Globus pallidus (tissue), 1 donor: ENCODE results near the gene PAX2.

Experiments used
- DNase-seq: peaks from one replicate; pipeline ENCODE4 v3.0.0-alpha.2; 2015; ENCODE audit warnings: low spot score

PAX2 gene

DNA sequence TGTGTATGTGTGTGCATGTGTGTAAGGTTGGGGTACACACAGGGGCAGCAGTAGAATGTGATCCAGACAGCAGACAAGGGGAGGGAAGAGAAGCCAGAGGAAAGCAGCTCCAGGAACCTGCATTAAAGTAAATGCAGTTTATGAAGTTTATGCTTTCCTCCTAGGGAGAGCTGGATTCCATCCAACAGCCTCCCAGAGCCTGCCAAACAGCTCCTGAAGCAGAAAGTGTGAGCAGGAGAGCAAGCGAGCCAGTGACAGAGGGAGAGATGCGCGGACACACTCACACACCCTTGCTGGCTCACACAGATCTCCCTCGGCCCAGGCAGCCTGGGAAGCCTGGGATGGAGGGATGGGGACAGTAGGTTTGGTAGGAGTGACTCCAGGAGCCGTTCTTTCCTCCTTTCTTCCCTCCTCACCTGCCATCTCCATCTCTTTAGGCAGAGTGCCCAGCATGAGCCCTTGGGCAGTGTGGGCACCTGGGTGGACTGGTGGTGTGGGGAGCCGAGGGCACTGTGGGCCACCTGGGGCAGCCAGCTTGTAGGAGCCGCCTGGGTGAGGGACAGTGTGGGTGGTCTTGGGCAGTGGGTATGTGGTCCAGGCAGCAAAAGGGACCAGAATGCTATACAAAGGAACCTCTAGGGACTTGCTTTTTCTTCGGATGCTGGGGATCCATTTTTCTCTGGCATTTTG is 46.1 kb downstream of the PAX2 start:
- DNase-seq: no peak

DNA sequence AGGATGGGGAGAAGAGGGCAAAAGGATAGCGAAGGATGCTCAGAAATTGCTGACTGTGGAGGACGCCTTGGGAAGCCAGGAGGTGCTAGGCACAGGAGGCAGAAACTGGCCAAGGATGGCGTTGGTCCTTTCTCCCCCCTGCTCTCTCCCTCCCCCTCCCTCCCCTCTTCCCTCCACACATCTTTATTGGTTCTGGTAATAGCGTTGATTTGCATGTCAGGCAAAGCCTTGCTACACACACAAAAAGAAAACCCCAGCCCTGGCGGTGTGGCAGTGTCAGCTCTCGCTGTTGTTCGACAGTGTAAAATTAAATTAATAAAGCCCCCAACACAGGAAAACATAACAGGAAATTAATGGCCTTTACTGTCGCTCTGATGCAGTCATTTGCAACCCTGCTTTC is 47.2 kb downstream of the PAX2 start:
- no peak for DNase-seq

DNA sequence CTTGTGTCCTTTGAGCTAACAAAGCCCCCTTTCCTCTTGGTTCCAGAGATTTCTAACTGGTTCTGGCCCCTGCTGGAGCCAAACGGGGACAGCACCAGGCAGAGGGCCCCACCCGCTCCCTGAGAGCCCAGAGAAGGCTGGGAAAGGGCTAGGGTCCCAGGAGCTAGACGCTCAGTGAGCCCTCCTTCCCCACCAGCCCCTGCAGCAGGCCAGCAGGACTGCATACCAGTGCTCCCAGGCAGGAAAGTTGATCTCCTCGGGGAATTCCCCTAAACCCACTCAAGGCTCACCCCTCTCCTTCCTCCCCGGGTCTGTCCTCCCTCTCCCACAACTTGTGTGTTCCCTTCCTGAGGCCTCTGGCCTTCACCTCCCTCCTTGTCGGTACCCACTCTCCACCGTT is 47.7 kb downstream of the PAX2 start:
- no peak for DNase-seq

DNA sequence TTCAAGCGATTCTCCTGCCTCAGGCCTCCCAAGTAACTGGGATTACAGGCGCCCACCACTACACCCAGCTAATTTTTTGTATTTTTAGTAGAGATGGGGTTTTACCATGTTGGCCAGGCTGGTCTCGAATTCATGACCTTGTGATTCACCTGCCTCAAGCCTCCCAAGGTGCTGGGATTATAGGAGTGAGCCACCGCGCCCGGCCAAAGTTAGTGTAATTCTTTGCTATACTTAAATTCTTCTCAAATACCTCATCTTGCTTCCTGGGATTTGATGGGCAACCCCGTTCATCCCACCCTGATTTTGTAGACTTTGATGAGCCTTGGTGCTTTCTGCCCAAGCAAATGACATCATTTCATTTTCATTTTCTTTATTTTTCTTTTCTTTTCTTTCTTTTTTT is 54.5 kb downstream of the PAX2 start:
- no peak for DNase-seq

DNA sequence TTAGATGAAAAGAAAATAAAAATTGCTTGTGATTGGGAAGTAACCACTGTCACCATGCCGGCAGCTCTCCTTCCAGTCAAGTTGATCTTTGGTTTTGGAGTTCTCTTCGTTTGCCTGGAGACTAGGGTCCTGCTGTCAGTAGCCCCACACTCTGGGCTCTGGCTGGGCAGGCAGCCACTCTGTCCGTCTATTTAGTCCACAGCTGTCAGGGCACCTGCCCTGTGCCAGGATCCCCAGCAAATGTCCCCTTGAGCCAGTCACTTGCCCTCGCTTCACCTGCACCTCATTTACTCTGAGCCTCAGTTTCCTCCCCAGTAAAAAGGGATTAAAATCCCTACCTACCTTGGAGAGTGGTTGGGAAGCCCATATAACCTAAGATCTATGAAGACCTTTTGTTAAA is 55.5 kb downstream of the PAX2 start:
- no peak for DNase-seq

DNA sequence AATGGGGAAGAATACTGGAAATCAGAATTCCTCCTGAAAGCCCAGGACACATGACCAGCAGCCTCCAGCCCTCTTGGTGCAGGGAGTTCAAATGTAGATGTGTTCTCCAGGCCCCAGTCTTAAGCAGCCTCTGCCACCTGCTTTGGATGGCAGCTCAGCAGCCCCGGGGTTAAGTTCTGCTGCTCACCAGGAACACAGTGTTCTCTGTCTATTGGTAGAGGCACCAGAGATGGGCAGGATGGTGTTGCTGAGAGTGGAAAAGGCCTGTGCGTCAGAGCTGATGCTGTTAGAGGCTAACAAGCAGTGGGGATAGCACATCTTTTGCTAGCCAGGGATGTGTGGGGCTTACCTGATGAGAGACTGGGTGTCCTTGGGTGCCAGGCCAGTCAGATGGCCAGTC is 56.8 kb downstream of the PAX2 start:
- DNase-seq: no peak

DNA sequence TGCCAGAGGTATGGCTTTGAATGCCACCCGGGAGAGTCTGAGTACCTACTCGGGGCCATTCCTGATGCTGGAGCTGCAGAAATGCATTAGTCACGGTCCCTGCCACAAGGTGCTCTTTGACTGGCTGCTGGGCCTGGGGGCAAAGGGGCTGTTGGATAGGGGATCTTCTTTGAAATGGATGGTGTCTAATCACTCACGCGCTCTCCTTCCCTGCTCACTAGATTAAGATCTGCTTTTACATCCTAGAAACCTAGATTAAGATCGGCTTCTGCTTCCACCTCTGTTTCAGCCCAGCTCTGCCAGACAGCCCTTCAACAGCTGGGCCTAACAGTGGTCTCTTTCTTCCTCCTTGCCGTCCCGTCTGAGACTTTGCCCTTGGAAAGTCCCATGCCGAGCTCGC is 57.2 kb downstream of the PAX2 start:
- DNase-seq: no peak

DNA sequence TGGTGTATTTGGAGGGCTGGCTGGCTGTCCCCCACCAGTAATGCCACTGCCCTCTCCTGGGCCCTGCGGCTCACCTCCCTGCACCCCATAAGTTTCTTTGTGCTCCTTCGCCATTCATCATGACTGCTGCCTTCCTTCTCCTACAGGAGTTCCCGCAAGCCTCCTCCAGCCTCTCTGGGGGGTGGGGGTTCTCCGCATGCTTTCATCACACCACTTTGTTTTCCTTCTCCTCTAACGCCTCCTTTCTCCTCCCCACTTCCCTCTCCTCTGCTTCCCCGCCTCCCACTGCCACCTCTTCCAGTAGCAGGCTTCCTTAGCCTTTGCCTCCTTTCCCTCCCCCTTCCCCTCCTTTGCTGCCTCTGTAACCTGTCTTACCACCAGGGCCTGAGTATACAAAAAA is 58.1 kb downstream of the PAX2 start:
- no peak for DNase-seq

DNA sequence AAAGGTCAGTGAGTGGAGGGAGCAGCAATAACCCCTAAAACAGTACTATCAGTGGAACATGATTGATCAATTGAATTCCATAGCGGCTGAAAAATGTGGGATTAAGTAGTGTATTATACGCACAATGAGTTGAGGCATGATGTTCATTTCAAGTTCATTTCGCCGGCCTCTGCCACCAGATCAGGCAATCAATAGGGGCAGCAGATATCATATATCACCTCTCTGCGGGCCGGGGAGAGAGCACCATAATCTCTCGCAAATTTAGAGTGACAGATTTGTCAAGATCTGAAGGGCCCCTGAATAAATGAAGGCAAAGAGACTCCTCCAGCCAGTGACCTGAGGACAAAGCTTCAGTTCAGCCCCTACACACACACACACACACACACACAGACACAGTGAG is 58.5 kb downstream of the PAX2 start:
- DNase-seq: no peak

DNA sequence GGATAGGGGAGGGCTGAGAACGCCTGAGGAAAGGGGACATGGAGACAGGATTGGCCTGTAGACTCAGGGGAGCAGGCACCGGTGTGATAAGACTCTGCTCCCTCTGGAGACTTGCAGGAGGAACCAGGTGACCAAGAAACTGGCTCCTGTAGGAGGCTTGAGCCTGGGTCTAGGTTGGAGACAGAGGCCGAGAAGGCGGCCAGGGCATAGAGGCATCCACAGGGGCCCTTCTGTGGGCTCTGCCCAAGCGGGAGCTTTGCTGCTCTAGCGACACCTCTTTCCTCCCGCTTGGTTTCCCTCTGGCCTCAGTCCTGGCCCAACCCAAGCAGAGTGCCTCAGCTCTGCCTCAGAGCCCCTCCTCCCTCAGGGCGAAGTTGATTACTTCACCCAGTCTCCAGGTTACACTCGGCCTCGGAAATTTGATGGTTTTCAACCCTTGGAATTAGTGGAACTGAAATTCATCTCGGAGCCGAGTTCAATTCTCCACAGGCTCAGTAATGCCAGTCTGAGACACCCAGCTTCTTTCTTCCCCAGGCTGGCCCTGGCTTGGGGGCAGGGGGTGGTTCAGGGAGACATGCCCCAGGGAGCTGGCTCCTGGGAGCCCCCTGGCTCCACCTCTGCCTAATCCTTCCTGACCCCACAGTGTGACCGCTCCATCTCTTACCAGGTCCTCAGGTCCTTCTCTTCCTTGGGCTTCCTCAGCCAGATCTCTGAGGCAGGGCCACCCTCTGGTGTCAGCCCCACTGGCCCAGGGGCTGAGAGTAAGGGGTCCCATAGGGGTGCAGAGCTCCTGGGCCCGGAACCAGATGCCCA is 60.4 kb downstream of the PAX2 start:
- no peak for DNase-seq

DNA sequence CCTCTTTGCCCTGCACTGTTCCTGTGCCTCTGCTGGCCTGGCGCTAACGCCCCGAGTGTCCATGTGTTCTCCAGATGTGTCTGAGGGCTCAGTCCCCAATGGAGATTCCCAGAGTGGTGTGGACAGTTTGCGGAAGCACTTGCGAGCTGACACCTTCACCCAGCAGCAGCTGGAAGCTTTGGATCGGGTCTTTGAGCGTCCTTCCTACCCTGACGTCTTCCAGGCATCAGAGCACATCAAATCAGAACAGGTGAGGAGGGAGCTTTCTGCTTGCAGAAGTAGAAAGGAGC is 60.9 kb downstream of the PAX2 start:
- no peak for DNase-seq

DNA sequence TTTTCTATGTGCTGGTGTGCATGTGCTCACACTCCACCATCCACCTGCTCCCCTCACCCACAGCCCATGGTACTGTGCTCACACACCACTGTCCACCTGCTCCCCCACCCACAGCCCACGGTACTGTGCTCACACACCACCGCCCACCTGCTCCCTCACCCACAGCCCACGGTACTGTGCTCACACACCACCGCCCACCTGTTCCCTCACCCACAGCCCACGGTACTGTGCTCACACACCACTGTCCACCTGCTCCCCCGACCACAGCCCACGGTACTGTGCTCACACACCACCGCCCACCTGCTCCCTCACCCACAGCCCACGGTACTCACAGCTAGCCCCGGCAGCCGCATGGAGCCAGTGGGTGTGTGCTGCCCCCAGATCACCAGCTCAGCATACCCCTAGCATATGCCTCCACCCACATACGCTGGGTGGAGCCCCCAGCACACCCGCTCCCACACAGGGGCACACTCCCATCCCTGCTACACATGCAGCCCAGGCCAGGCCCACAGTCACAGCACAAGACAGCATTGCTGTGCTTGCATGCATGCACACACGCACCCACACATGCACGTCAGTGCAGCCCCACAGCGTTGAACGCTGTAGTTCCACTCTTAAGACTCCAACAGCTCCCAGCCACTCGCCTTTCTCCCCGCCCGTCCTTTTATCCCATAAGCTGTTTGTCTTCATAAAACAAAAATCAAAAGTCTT is 62.0 kb downstream of the PAX2 start:
- DNase-seq: no peak

DNA sequence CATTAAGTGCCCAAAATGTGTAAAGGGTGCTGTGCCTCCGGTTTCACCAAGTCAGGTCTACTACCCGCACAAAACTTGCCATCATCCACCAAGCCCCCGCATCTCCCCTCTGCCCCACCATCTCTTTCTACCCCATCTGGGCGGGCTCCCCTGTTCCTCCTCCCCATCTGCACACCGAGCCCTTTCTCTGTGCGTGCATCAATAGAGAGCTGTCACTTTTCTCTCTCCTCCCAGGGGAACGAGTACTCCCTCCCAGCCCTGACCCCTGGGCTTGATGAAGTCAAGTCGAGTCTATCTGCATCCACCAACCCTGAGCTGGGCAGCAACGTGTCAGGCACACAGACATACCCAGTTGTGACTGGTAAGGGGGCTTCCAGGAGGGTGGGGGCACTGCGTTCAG is 63.5 kb downstream of the PAX2 start:
- DNase-seq: no peak

DNA sequence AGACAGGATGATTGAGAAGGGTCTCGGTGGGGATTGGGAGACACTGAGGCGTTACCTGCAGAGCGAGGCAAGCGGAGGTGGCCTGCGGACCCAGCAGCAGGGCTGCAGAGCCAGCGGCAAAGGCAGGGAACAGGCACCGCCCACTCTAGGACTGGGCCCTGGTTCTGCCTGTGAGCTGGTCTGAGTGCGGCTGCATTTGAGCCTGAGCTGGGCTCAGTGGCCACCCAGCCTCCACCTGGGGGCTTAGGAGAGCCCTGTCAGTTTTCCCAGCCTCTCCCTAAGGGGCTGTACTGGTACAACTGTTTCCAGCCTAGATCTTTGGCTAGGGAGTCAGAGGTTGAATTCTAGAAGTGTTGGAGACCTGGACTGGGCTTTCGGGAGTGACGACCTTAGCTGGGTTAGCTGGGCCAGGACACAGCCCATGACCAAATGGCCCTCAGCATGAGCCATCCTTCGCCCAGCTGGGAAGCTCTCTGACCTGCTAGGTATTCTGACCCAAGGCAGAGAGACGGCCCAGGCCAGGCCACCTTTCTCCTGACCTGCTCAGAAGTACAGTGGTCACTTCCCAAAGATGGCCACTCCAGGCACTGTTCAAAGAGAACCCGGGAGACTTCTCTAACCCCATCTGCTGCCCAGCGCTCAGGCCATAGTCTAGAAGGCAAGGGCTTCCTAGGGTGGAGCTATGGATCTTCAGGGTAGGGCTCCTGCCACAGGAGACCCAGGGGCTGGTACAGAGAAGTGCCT is 64.9 kb downstream of the PAX2 start:
- DNase-seq: no peak

DNA sequence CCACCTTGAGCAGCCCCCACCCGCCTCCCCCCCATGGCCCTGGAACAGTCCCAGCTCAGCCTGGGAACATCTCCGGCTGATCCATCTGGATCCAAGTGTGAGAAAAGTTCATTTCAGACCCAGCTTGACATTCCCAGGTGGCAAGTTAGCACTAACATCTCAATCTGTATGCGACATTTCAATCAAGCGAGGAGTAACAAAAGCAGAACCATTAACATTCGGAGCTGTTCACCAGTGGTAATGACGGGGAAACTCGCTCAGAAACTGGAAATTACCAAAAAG is 65.4 kb downstream of the PAX2 start:
- no peak for DNase-seq

DNA sequence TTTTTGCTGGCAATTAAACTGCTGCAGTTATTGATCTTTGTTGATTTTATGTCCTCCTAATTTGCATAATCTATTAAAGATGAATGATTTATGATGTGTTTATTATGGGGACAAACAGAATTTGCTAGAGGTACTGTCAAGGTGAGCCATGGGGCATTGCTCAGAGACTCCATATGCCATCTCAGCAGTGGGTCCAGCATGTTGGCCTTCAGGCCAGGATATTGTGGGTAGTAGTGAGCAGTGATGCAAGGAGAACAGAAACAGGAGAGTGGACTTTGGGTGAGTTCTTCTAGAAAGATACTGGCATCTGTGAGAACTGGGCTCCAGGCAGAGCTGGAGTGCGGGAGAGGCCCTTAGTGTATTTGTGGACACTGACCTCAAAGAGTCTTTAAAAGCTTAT is 65.9 kb downstream of the PAX2 start:
- no peak for DNase-seq

DNA sequence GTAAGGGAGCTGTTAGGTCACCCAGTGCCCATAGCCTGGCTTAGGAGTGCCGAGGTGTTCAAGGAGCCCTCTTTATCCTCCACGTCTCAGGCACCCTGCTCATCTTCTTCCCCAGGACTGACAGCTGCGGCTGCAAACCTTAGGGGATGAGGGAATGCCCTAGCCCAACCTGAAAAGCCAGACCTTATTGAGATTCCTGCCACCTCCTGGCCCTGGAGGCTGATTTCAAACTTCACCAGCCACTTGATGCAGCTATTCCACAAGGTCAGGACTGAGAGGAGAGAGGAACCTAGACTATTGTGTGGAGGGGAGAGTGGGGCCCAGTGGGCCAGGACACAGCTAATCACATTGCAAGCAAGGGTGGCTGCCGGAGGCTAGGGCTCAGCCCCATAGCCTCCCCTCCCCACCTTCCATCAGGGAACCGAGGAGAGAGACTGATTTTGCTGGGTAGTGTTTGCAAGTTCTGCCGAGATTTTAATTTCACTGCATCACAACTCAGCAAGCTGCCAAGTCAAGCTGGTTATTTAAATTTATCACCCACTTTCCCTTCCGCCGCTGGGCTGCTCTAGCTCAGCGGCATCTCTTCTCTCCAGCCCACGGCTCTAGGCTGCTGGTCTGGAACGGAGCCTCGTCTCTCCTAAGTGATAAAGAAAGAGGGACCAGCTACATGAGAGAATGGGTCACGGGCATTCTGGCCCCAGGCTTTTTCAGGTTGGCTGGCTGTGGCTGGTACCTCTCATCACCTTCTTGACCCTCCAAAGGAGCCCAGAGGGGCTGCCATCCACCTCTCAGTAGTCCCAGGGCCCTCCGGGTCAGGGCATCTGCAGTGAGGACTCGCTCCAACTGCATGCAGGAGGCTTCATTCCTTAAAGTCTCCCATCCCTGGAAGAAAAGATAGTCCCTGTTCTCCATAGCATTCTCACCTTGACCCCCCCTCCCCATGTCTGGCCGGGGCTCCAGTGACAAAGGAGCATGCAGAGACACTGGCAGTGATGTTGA is 66.7 kb downstream of the PAX2 start:
- DNase-seq: no peak

DNA sequence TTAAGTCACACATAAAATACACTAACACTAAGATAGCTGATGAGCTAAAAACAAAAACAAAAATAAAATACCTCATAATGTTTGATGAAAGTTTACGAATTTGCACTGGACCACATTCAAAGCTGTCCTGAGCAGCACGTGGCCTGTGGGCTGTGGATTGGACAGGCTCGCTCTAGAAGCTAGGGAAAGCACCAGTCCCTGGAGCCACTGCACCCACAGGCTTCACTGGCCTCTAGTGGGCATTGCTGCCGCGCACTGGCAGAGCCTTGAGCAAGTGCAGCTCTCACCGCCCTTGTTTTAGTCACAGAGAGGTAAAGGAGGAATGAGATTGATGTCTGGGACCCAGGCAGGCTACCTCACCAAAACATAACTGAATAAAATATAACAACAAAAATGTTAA is 67.6 kb downstream of the PAX2 start:
- no peak for DNase-seq

DNA sequence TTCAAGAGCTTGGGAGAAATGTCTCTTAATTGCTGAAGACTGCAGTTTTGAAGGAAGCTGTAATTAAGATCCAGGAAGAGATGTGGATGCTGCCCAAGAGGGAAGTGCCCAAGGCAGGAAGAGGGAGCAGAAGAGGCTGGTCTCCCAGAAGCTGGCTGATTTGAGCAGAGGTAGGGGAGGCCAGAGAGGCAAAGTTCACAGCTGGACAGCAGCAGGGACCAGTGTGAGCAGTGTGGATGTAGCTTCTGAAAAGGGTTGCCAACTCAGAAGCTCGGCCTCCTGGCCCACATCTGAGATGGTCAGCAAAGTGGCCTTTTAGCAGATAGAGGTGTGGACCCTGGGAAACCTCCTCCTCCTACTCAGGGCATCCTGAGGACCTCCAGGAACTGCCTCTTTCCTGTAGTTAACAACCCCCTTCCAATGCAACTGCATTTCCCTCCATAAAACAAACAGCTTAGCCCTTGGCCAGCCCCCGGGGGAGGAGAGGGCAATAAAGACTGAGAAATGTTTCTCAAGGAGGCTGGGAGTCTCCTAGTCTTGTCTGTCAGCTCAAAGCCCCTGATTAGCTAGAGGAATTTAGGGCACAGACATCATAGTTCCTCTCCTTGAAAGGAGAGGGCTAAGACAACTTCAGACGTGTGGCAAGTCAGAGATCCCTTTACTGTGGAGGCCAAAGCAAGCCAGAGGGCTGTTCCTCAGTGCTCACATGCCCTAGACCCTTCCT is 69.5 kb downstream of the PAX2 start:
- DNase-seq: no peak

DNA sequence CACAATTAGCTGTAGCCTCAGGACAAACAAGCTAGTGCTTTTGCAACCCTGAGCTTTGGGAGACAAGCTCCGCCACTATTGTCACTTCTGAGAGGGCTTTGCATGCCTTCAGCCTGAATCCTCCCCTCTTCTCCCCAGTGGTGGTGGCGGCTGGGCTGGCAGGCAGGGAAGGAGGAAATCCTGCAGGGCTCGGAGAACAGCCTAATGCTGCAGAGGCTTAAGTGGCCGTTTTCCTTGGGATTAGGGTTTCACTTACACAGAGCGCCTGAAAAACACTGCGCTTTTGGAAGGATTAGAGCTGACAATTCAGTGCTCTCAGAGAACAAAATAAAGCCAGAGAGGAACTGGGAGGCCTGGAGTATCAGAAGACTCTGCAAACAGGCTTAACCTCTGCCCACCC is 71.3 kb downstream of the PAX2 start:
- no peak for DNase-seq

DNA sequence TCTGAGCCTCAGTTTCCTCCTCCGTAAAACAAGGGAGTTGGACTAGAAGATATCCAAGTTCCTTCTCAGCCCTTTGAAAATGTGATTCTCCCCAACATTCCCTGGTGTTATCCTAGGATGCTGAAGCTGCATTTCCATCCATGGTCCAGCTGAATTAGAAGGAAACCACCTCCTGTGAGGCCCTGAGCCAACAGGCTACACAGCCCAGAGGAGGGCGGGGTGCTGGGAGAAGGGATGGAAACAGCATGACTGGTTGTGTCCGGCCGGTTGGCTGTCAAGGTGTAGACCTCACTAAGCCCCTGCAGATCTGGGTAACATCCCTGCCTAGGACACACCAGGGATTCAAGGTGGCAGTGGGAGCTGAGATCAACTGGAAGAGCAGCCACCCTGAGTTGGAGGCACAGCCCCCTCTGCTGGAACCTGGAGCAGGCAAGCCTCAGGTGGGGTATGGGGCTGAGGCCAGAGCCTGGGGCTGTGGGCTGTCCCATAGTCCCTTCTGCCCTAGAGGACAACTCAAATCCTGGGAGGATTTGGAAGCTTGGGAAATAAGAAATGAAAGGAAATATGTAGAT is 72.0 kb downstream of the PAX2 start:
- DNase-seq: no peak
